ENCODE data around the gene PKIG. TPM values are rescaled to one million over a fixed set of nuclear protein-coding genes. Genes with fewer than 3 reads are reported as not detected.

Gene PKIG
- polyA plus RNA-seq, 1 of the 3 experiments (the other 2 are of a cell fraction) = 92.9 TPM

GRCh38 chr20:44566018-44566417, 16.4 kb upstream of the PKIG start (continued):
- TF ChIP-seq CTCF (IDR thresholded peaks at IDR 0.05) = no peak
- no peak for TF ChIP-seq FOXM1 (IDR thresholded peaks at IDR 0.05; ENCODE audit: low read depth)
- no peak for TF ChIP-seq JUND (IDR thresholded peaks at IDR 0.05)
- no peak for TF ChIP-seq RFX5 (IDR thresholded peaks at IDR 0.05; ENCODE audit: low read length)
- TF ChIP-seq MAX (IDR thresholded peaks at IDR 0.05; ENCODE audit: low read depth) = no peak
- no peak for TF ChIP-seq REST (IDR thresholded peaks at IDR 0.05; ENCODE audit: low read depth, low read length)
- no peak for TF ChIP-seq GATA2 (CRISPR knock-in tag; IDR thresholded peaks at IDR 0.05)

- H3K9me3 ChIP-seq = no peaks in the 10 kb centered on the region
- H3K36me3 ChIP-seq (replicated peaks in 1 of 2; ENCODE audit: control insufficient read depth in 1 of 2, insufficient read depth in 2 of 2, low read length in 1 of 2) = no peaks in the 10 kb centered on the region
- H3K79me2 ChIP-seq (ENCODE audit: insufficient read depth) = peaks cover 48% of the 10 kb centered on the region; the same call in 1 of the 2 replicates
- H3K4me3 ChIP-seq (ENCODE audit: low read depth in 2 of 2, low read length in 1 of 2) = no peak overlapping the region
- ChIA-PET POLR2A (no interaction called here), CTCF (no interaction called here)
- no peaks in the 10 kb centered on the region for H4K20me1 ChIP-seq (ENCODE audit: insufficient read depth)
- no peak overlapping the region for H3K27ac ChIP-seq (ENCODE audit: low read depth in 2 of 2, low read length in 1 of 2)
- H3K27me3 ChIP-seq (ENCODE audit: insufficient read depth) = no peaks in the 10 kb centered on the region
- H3K4me1 ChIP-seq (ENCODE audit: control insufficient read depth in 1 of 2, insufficient read depth in 2 of 2, low read depth in 1 of 2, low read length in 1 of 2) = peaks cover 2 to 5% of the 10 kb centered on the region in 2 experiments; a peak in 2 of 4 replicates
- H3F3A ChIP-seq (replicated peaks; ENCODE audit: insufficient read depth) = peaks cover 9% of the 10 kb centered on the region
- H2AFZ ChIP-seq (ENCODE audit: low read depth) = no peak overlapping the region
- TF ChIP-seq RFX5 (IDR thresholded peaks at IDR 0.05; ENCODE audit: low read length) = no peak
- no peak for TF ChIP-seq CHD2 (IDR thresholded peaks at IDR 0.05; ENCODE audit: low read length, partially characterized antibody)
- no peak for TF ChIP-seq MXI1 (IDR thresholded peaks at IDR 0.05; ENCODE audit: low read depth, low read length)
- no peak for TF ChIP-seq EZH2phosphoT487 (IDR thresholded peaks at IDR 0.05; ENCODE audit: borderline replicate concordance, low read depth)
- TF ChIP-seq SMC3 (IDR thresholded peaks at IDR 0.05; ENCODE audit: low read depth, low read length) = no peak
- TF ChIP-seq GATA2 (CRISPR knock-in tag; IDR thresholded peaks at IDR 0.05) = no peak
- TF ChIP-seq RAD21 (IDR thresholded peaks at IDR 0.05; ENCODE audit: low read length) = no peak
- TF ChIP-seq FOXM1 (IDR thresholded peaks at IDR 0.05; ENCODE audit: low read depth) = no peak
- no peak for TF ChIP-seq USF2 (IDR thresholded peaks at IDR 0.05; ENCODE audit: borderline replicate concordance, low read depth, low read length)
- no peak for TF ChIP-seq REST (IDR thresholded peaks at IDR 0.05; ENCODE audit: low read depth, low read length)
- no peak for TF ChIP-seq JUND (IDR thresholded peaks at IDR 0.05)
- no peak for TF ChIP-seq PBX3 (IDR thresholded peaks at IDR 0.05)
- H3K4me2 ChIP-seq = no peak overlapping the region
- no peak overlapping the region for H3K9ac ChIP-seq
- no peak for DNase-seq
- H3K9me2 ChIP-seq = no peaks in the 10 kb centered on the region
Measured at GRCh38 chr20:44566811-44567210, 15.6 kb upstream of the PKIG start.
